Peyer's patch (tissue), 4 donors: ENCODE measurements around the gene EDEM1. TPM values are rescaled to one million over a fixed set of nuclear protein-coding genes. Genes with fewer than 3 reads are reported as not detected.
A peak's percentile ranks its signal among the peaks of the same experiment; 100 is the strongest.

Source experiments
- DNase-seq, 3 donors: peaks; one replicate each; pipeline ENCODE4 v3.0.0-alpha.2; 2017 to 2019
- H3K27ac ChIP-seq, 4 donors: fragments of 200-600 bp; sonication (generic); one replicate each; pipeline ENCODE4 v1.5.1; 2016 to 2019
- H3K27me3 ChIP-seq, 2 donors: fragments of 200-600 bp; sonication (generic); one replicate each; pipeline ENCODE4 v1.5.1; 2019
- H3K36me3 ChIP-seq, 3 donors: fragments of 200-600 bp; sonication (generic); one replicate each; pipeline ENCODE4 v1.5.1; 2016 to 2019
- H3K4me1 ChIP-seq, 4 donors: fragments of 200-600 bp; sonication (generic); one replicate each; pipeline ENCODE4 v1.5.1; 2016 to 2019
- H3K4me3 ChIP-seq, 4 donors: fragments of 200-600 bp; sonication (generic); 1 replicate in 3 of 4; 2 replicates in 1 of 4; pipeline ENCODE4 v1.5.1; 2016 to 2019; ENCODE audit warnings: mild to moderate bottlenecking in 1 of 4
- H3K9me3 ChIP-seq, 4 donors: fragments of 200-600 bp; sonication (generic); one replicate each; pipeline ENCODE4 v1.5.1; 2016 to 2019; ENCODE audit warnings: mild to moderate bottlenecking in 1 of 4
- CTCF ChIP-seq, 6 experiments: fragments of 450-650 bp in 4 of 6; fragments of 200-600 bp in 2 of 6; sonication (generic) in 1 of 6; IDR thresholded peaks; one replicate each; pipeline ENCODE4 v1.5.1; 2017 to 2019; ENCODE audit warnings: antibody characterized with exemption in 6 of 6, mild to moderate bottlenecking in 3 of 6, moderate library complexity in 1 of 6
- POLR2A ChIP-seq, 2 donors: fragments of 450-650 bp; IDR thresholded peaks; one replicate each; pipeline ENCODE4 v1.5.1; 2017; ENCODE audit warnings: antibody characterized with exemption in 2 of 2, mild to moderate bottlenecking in 2 of 2, moderate library complexity in 2 of 2
- total RNA-seq, 4 donors: library from RNA; depleted of rRNA; stranded (reverse); fragments of >200 nt; gene quantifications; one replicate each; pipeline ENCODE4 v1.1.0, GENCODE V29; 2016

EDEM1 gene
- total RNA-seq, 4 donors from 2014 or later = 50.1 to 118 (median 58.8) TPM

DNA sequence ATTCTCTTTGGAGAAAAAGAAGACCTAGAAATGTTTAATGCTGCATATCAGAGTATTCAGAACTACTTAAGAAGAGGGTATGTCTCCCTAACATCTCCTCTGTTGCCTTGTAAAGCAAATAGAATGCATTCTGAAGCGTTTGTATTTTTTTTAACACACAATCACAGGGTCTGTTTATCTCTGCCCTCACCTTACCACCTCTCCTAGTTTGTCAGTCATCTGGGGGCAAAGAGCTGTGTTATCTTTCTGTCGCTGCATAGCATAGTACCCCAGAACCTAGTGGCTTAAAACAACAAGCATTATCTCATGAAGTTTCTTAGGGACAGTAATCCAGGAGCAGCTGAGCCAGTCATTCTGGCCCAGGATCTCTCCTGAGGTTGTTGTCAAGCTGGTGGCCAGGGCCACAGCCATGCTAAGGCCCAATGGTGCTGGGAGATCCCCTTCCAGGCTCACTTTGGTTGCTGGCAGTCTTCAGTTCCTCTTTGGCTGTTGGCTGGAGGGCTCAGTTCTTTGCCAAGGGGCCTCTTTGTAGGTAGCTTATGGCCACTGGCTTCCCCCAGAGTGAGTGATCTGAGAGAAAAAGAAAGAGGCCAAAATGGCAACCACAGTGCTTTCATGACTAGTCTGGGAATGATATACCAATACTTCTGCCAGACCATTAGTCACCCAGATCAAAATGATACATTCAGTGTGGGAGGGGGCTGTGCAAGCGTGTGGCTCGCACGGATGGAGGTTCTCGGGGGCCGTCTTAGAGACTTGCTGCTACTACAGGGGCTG, 17.8 kb downstream of the EDEM1 start:
- peak overlapping the region in 1 of 4 donors; percentile 18 for H3K27ac ChIP-seq
- H3K4me3 ChIP-seq = no peak overlapping the region
- H3K27me3 ChIP-seq = no peaks in the 10 kb centered on the region
- no peaks in the 10 kb centered on the region for H3K4me1 ChIP-seq
- no peak for DNase-seq
- TF ChIP-seq CTCF (IDR thresholded peaks at IDR 0.05) (no peak), POLR2A (IDR thresholded peaks at IDR 0.05) (no peak)
- H3K9me3 ChIP-seq = no peaks in the 10 kb centered on the region
- peaks cover 0 to 98% (median 2%) of the 10 kb centered on the region in 3 donors for H3K36me3 ChIP-seq

GRCh38 chr3:5210926-5211325, 23.4 kb downstream of the EDEM1 start:
- no peak for DNase-seq

DNA sequence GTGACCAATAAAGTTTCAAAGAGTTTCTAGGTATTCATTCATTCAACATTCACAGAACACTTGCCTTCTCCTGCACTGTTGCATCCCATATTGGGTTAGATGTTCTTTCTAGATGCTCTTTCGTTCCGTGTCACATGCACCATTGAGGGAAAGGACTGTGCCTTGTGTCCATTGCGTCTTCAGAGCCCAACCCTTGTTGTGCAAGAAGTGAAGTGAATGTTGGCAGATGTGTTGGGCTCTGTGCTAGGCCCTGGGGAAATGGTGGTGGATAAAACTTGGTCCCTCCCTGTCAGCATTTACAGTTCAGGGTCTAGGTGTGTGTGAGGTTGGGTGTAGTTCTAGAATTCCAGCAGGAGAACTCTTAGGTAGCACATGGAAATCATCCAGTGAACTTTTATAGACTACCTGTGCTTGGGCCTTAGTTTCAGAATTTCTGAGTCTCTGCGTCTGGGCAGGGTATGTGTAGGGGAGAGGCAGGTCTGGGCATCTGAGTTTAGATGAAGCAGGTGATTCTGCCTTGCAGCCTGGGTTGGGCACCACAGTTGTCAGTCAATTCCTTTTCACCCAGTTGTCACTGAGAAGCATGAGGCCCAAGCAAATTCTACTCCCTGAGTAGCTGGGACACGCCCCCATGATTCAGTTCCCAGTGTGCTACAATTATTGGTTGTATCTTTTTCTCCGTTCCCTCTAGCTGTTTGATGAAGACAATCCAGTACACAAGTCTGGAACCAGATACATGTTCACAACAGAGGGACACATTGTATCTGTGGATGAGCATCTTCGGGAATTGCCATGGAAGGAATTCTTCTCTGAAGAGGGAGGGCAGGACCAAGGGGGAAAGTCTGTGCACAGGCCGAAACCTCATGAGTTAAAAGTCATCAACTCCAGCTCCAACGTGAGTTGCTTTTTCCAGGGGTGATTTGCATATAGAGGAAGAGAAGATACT, 25.4 kb downstream of the EDEM1 start:
- H3K4me3 ChIP-seq = no peak overlapping the region
- H3K4me1 ChIP-seq = peaks cover 0 to 4% (median 0%) of the 10 kb centered on the region in 4 donors
- H3K9me3 ChIP-seq = no peaks in the 10 kb centered on the region
- no peak for DNase-seq
- TF ChIP-seq POLR2A (IDR thresholded peaks at IDR 0.05) (no peak), CTCF (IDR thresholded peaks at IDR 0.05) (no peak)
- no peak overlapping the region for H3K27ac ChIP-seq
- H3K36me3 ChIP-seq = peaks cover 0 to 94% (median 0%) of the 10 kb centered on the region in 3 donors
- no peaks in the 10 kb centered on the region for H3K27me3 ChIP-seq

More at GRCh38 chr3:5210926-5211325, 23.4 kb downstream of the EDEM1 start:
- no peaks in the 10 kb centered on the region for H3K9me3 ChIP-seq
- peak overlapping the region in 1 of 4 donors; percentile 46 for H3K27ac ChIP-seq
- TF ChIP-seq POLR2A (IDR thresholded peaks at IDR 0.05) (no peak), CTCF (IDR thresholded peaks at IDR 0.05) (no peak)
- peaks cover 0 to 96% (median 0%) of the 10 kb centered on the region in 3 donors for H3K36me3 ChIP-seq
- no peaks in the 10 kb centered on the region for H3K27me3 ChIP-seq
- H3K4me1 ChIP-seq = no peaks in the 10 kb centered on the region
- no peak overlapping the region for H3K4me3 ChIP-seq

- Histone ChIP-seq H3K9me3 (no peaks in the 10 kb centered on the region), H3K27ac (no peak overlapping the region), H3K27me3 (no peaks in the 10 kb centered on the region), H3K4me1 (peaks cover 0 to 10% (median 0%) of the 10 kb centered on the region in 4 donors), H3K36me3 (peaks cover 0 to 89% (median 0%) of the 10 kb centered on the region in 3 donors), H3K4me3 (no peak overlapping the region)
- TF ChIP-seq CTCF (IDR thresholded peaks at IDR 0.05) (no peak), POLR2A (IDR thresholded peaks at IDR 0.05) (no peak)
- DNase-seq = no peak
Observed at GRCh38 chr3:5213574-5213966, 26.1 kb downstream of the EDEM1 start.

GRCh38 chr3:5214352-5214751, 26.8 kb downstream of the EDEM1 start:
- Histone ChIP-seq H3K27me3 (no peaks in the 10 kb centered on the region), H3K9me3 (no peaks in the 10 kb centered on the region), H3K4me1 (peaks cover 0 to 14% (median 0%) of the 10 kb centered on the region in 4 donors), H3K36me3 (peaks cover 0 to 86% (median 0%) of the 10 kb centered on the region in 3 donors), H3K4me3 (no peak overlapping the region), H3K27ac (no peak overlapping the region)
- TF ChIP-seq POLR2A (IDR thresholded peaks at IDR 0.05) (no peak), CTCF (IDR thresholded peaks at IDR 0.05) (no peak)
- DNase-seq = no peak
